Progenitor cell of endocrine pancreas (in vitro differentiated cells): ENCODE measurements around the gene NEK7. TPM values are rescaled to one million over a fixed set of nuclear protein-coding genes. Genes with fewer than 3 reads are reported as not detected.

ENCODE experiments used
- DNase-seq: peaks from one replicate; pipeline ENCODE4 v3.0.0; 2021; ENCODE audit warnings: low spot score; ENCODE audit not compliant: unreplicated experiment
- H3K27ac Mint-ChIP-seq: 2 replicates; pipeline ENCODE4 v1.8.0; 2021; ENCODE audit warnings: mild to moderate bottlenecking, moderate library complexity, mixed read lengths
- H3K27me3 Mint-ChIP-seq: 2 replicates; pipeline ENCODE4 v1.8.0; 2021; ENCODE audit warnings: mixed read lengths
- H3K36me3 Mint-ChIP-seq: 2 replicates; pipeline ENCODE4 v1.8.0; 2022; ENCODE audit warnings: mixed read lengths; ENCODE audit not compliant: insufficient read depth
- H3K4me1 Mint-ChIP-seq: 2 replicates; pipeline ENCODE4 v1.8.0; 2021; ENCODE audit warnings: low read depth, mixed read lengths
- H3K4me3 Mint-ChIP-seq: 2 replicates; pipeline ENCODE4 v1.8.0; 2021; ENCODE audit warnings: low read depth, mild to moderate bottlenecking, moderate library complexity, mixed read lengths
- H3K9me3 Mint-ChIP-seq: 2 replicates; pipeline ENCODE4 v1.8.0; 2021; ENCODE audit warnings: low read depth, mixed read lengths
- total RNA-seq: library from RNA; stranded (reverse); gene quantifications from 2 replicates; pipeline ENCODE4 v1.2.1, GENCODE V29; 2021
- TF ChIP-seq, protein P1 (sequence below): fragments of 200-600 bp; sonication (generic); IDR thresholded peaks from one replicate; pipeline ENCODE4 v1.5.0; 2021; ENCODE audit warnings: antibody characterized with exemption, mild to moderate bottlenecking; ENCODE audit not compliant: unreplicated experiment

The NEK7 gene
- total RNA-seq, 1 donor from 2014 or later: 25.9 TPM

DNA sequence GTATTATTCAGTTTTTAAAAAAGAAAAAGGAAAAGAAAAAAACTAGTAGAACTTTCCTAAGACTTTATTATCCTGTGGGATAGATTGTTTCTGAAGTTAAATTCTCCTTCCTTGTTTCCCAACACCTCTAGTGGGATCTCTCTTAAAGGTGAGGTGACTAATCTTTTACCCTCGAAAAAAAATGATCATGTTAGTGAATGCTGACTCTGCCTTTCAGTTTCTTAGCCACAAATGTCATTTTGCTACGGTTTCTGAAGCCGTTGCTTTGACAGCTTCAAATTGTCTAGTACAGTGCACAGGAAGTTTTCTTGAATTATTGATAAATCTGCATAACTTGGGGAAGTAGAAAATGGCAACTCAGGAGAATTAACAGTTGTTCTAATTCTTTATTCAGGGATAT lies 13.0 kb upstream of the NEK7 start:
- H3K36me3 Mint-ChIP-seq: no peaks in the 10 kb centered on the region
- no peak overlapping the region for H3K27ac Mint-ChIP-seq
- peaks cover 7% of the 10 kb centered on the region for H3K9me3 Mint-ChIP-seq
- no peaks in the 10 kb centered on the region for H3K4me1 Mint-ChIP-seq
- TF ChIP-seq, protein P1, sequence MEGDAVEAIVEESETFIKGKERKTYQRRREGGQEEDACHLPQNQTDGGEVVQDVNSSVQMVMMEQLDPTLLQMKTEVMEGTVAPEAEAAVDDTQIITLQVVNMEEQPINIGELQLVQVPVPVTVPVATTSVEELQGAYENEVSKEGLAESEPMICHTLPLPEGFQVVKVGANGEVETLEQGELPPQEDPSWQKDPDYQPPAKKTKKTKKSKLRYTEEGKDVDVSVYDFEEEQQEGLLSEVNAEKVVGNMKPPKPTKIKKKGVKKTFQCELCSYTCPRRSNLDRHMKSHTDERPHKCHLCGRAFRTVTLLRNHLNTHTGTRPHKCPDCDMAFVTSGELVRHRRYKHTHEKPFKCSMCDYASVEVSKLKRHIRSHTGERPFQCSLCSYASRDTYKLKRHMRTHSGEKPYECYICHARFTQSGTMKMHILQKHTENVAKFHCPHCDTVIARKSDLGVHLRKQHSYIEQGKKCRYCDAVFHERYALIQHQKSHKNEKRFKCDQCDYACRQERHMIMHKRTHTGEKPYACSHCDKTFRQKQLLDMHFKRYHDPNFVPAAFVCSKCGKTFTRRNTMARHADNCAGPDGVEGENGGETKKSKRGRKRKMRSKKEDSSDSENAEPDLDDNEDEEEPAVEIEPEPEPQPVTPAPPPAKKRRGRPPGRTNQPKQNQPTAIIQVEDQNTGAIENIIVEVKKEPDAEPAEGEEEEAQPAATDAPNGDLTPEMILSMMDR: no peak
- no peak overlapping the region for H3K4me3 Mint-ChIP-seq
- no peaks in the 10 kb centered on the region for H3K27me3 Mint-ChIP-seq
- DNase-seq: no peak

GRCh38 chr1:198147216-198147615 lies 9.6 kb upstream of the NEK7 start:
- no peak for DNase-seq
- no peak overlapping the region for H3K27ac Mint-ChIP-seq
- H3K9me3 Mint-ChIP-seq: no peaks in the 10 kb centered on the region
- no peaks in the 10 kb centered on the region for H3K27me3 Mint-ChIP-seq
- H3K4me3 Mint-ChIP-seq: no peak overlapping the region
- TF ChIP-seq, protein P1: no peak
- no peaks in the 10 kb centered on the region for H3K4me1 Mint-ChIP-seq
- no peaks in the 10 kb centered on the region for H3K36me3 Mint-ChIP-seq

- Mint-ChIP-seq H3K9me3 (no peaks in the 10 kb centered on the region), H3K4me3 (no peak overlapping the region)
- TF ChIP-seq, protein P1: no peak
Measured at GRCh38 chr1:198150369-198150768, 6.4 kb upstream of the NEK7 start.

DNA sequence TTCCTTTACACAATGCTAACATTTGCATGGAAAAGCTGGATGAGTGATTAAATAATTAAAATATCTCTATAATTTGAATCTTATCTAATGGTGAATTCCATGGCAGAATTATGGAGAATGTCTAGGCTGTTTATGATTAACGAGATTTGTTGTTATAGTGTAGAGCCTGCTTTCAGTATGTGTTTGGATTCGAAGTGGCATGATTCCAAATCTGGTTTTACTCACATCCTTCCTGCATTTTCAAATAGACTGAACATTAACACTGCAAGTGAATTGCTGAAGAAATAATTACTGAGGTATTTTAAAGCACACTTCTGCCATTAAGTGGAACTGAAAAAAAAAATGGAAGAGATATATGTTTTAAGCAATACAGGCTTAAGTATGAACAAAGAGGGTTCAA lies 5.1 kb upstream of the NEK7 start:
- Mint-ChIP-seq H3K9me3 (no peaks in the 10 kb centered on the region), H3K27me3 (no peaks in the 10 kb centered on the region), H3K36me3 (no peaks in the 10 kb centered on the region), H3K4me1 (peaks cover 6% of the 10 kb centered on the region), H3K4me3 (no peak overlapping the region), H3K27ac (no peak overlapping the region)
- no peak for DNase-seq
- TF ChIP-seq, protein P1: no peak

More at GRCh38 chr1:198150369-198150768, 6.4 kb upstream of the NEK7 start:
- Mint-ChIP-seq H3K36me3 (no peaks in the 10 kb centered on the region), H3K27ac (no peak overlapping the region), H3K4me1 (peaks cover 2% of the 10 kb centered on the region), H3K27me3 (no peaks in the 10 kb centered on the region)
- DNase-seq: no peak

DNA sequence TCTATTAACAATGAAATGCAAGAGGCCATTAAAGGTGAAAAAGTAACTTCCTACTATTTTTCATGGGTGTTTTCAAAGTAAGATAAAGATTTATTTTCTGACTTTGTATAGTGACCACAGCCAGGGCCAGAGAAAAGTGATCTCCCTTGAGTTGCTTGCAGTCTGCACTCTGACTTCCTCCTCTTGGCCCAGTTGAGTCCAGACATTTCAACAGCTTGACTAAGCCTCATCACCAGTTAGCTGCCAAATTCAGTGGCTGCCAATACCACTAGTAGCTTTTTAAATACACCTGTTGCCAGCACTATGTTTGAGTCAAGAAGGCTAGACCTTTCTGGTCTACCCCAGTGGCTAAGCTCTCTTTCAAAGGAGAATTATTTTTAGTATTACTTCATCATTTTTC lies 3.7 kb upstream of the NEK7 start:
- DNase-seq: no peak
- no peaks in the 10 kb centered on the region for H3K27me3 Mint-ChIP-seq
- TF ChIP-seq, protein P1: no peak

More for the DNA sequence above, 3.7 kb upstream of the NEK7 start:
- no peaks in the 10 kb centered on the region for H3K9me3 Mint-ChIP-seq
- no peak overlapping the region for H3K4me3 Mint-ChIP-seq
- peaks cover 12% of the 10 kb centered on the region for H3K4me1 Mint-ChIP-seq
- H3K36me3 Mint-ChIP-seq: no peaks in the 10 kb centered on the region
- no peak overlapping the region for H3K27ac Mint-ChIP-seq
